Breast epithelium (tissue), 4 donors: ENCODE measurements around the gene ZNF580. TPM values are rescaled to one million over a fixed set of nuclear protein-coding genes. Genes with fewer than 3 reads are reported as not detected.

ENCODE experiments used
- DNase-seq, 2 donors: peaks; one replicate each; pipeline ENCODE4 v3.0.0-alpha.2; 2019; ENCODE audit warnings: low spot score in 2 of 2
- H3K27ac ChIP-seq, 2 donors: fragments of 200-600 bp; sonication (generic) in 1 of 2; one replicate each; pipeline ENCODE4 v1.5.1; 2016 to 2019; ENCODE audit warnings: mild to moderate bottlenecking in 1 of 2
- H3K27me3 ChIP-seq, 2 donors: fragments of 200-600 bp; sonication (generic) in 1 of 2; one replicate each; pipeline versions ENCODE4 v1.5.1 to v1.6.0; 2017 to 2019; ENCODE audit warnings: control low read depth in 1 of 2, mild to moderate bottlenecking in 1 of 2
- H3K36me3 ChIP-seq: fragments of 200-600 bp; one replicate; pipeline ENCODE4 v1.5.1; 2019
- H3K4me1 ChIP-seq, 2 donors: fragments of 200-600 bp; sonication (generic); one replicate each; pipeline ENCODE4 v1.5.1; 2016 to 2019; ENCODE audit warnings: control low read depth in 1 of 2
- H3K4me3 ChIP-seq, 3 donors: fragments of 200-600 bp; sonication (generic); 1 replicate in 2 of 3; 2 replicates in 1 of 3; pipeline ENCODE4 v1.5.1; 2016 to 2019; ENCODE audit warnings: mild to moderate bottlenecking in 3 of 3, moderate library complexity in 2 of 3
- H3K9me3 ChIP-seq, 2 donors: fragments of 200-600 bp; sonication (generic) in 1 of 2; one replicate each; pipeline ENCODE4 v1.5.1; 2016 to 2019; ENCODE audit warnings: control low read depth in 1 of 2
- POLR2A ChIP-seq: fragments of 450-650 bp; IDR thresholded peaks from one replicate; pipeline ENCODE4 v1.6.1; 2016; ENCODE audit warnings: antibody characterized with exemption, mild to moderate bottlenecking, moderate library complexity
- POLR2AphosphoS5 ChIP-seq, 3 donors: sonication (generic); formaldehyde crosslinking; IDR thresholded peaks; one replicate each; pipeline ENCODE4 v1.6.1; 2017; ENCODE audit warnings: antibody characterized with exemption in 3 of 3
- intact Hi-C: fragments of 100-400 bp; cut with DNase I; formaldehyde crosslinking; loops from one replicate; pipeline ENCODE4 v1.15.1; 2023; ENCODE audit warnings: low total_unique reads
- total RNA-seq, 3 donors: library from RNA; depleted of rRNA; stranded (reverse); fragments of >200 nt; gene quantifications; one replicate each; pipeline ENCODE4 v1.1.0, GENCODE V29; 2016
- TF ChIP-seq, protein P1 (sequence below), 3 donors: fragments of 450-650 bp; IDR thresholded peaks; one replicate each; pipeline ENCODE4 v1.5.1; 2016 to 2017; ENCODE audit warnings: antibody characterized with exemption in 3 of 3, mild to moderate bottlenecking in 3 of 3, moderate library complexity in 3 of 3

Gene ZNF580
- total RNA-seq, 3 donors from 2014 or later = 21.0 to 24.3 (median 22.4) TPM

- DNase-seq = no peak
- Histone ChIP-seq H3K27me3 (no peaks in the 10 kb centered on the region), H3K4me3 (no peak overlapping the region), H3K27ac (no peak overlapping the region), H3K36me3 (peaks cover 7% of the 10 kb centered on the region), H3K4me1 (no peaks in the 10 kb centered on the region), H3K9me3 (no peaks in the 10 kb centered on the region)
- intact Hi-C loops = no loop called here
- TF ChIP-seq POLR2A = no peak
- TF ChIP-seq, protein P1, sequence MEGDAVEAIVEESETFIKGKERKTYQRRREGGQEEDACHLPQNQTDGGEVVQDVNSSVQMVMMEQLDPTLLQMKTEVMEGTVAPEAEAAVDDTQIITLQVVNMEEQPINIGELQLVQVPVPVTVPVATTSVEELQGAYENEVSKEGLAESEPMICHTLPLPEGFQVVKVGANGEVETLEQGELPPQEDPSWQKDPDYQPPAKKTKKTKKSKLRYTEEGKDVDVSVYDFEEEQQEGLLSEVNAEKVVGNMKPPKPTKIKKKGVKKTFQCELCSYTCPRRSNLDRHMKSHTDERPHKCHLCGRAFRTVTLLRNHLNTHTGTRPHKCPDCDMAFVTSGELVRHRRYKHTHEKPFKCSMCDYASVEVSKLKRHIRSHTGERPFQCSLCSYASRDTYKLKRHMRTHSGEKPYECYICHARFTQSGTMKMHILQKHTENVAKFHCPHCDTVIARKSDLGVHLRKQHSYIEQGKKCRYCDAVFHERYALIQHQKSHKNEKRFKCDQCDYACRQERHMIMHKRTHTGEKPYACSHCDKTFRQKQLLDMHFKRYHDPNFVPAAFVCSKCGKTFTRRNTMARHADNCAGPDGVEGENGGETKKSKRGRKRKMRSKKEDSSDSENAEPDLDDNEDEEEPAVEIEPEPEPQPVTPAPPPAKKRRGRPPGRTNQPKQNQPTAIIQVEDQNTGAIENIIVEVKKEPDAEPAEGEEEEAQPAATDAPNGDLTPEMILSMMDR (IDR thresholded peaks at IDR 0.05) = no peak
- no peak for TF ChIP-seq POLR2AphosphoS5 (IDR thresholded peaks at IDR 0.05)
Measured at GRCh38 chr19:55686311-55687050, 45.7 kb downstream of the ZNF580 start.

- TF ChIP-seq POLR2A (no peak), POLR2AphosphoS5 (IDR thresholded peaks at IDR 0.05) (no peak)
- TF ChIP-seq, protein P1 (IDR thresholded peaks at IDR 0.05) = no peak
- no peak overlapping the region for H3K27ac ChIP-seq
- H3K4me1 ChIP-seq = no peaks in the 10 kb centered on the region
- DNase-seq = no peak
- no peak overlapping the region for H3K4me3 ChIP-seq
- no peaks in the 10 kb centered on the region for H3K27me3 ChIP-seq
- peaks cover 7% of the 10 kb centered on the region for H3K36me3 ChIP-seq
- no peaks in the 10 kb centered on the region for H3K9me3 ChIP-seq
- intact Hi-C loops = no loop called here
Measured at GRCh38 chr19:55687281-55688201, 46.7 kb downstream of the ZNF580 start.

DNA sequence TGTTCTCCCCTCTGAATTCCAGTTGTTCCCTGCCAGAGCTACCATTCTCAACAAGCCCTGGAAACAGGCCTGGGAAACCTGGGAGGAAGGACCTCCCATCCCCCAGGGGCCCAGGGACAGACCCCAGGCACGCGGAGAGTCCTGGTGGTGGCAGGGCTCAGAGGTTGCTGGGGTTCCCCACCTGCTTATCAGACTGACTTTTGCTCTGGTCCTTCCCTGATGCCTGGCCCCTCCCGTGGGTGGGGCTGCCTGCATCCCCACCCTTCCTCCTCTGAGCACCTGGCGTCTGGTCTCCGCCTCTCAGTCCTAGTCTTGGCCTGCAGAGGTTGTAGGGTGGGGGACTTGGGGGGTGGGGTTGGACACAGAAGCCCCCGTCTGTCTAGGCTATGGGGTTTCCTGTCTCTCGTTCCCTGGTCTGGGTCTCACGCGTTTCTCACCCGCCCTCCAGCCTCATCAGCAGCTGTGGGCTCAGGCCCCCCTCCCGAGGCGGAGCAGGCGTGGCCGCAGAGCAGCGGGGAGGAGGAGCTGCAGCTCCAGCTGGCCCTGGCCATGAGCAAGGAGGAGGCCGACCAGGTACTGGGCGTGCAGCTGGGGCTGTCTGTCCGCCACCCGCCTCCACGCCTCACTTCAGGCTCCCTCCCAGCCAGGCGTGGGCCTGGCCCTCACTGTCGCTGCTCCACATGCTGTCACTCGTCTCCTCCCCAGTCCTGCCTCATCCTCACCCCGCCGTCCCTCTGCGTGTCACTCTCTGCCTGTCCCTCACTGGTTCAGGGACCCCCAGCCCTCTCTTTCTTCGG, 47.8 kb downstream of the ZNF580 start:
- H3K4me1 ChIP-seq = no peaks in the 10 kb centered on the region
- TF ChIP-seq POLR2AphosphoS5 (IDR thresholded peaks at IDR 0.05) = no peak
- no peak for TF ChIP-seq POLR2A
- TF ChIP-seq, protein P1 (IDR thresholded peaks at IDR 0.05) = no peak
- H3K27ac ChIP-seq = no peak overlapping the region
- H3K36me3 ChIP-seq = peaks cover 7% of the 10 kb centered on the region
- H3K4me3 ChIP-seq = no peak overlapping the region
- intact Hi-C loops = no loop called here
- H3K27me3 ChIP-seq = no peaks in the 10 kb centered on the region
- DNase-seq = no peak
- H3K9me3 ChIP-seq = no peaks in the 10 kb centered on the region

DNA sequence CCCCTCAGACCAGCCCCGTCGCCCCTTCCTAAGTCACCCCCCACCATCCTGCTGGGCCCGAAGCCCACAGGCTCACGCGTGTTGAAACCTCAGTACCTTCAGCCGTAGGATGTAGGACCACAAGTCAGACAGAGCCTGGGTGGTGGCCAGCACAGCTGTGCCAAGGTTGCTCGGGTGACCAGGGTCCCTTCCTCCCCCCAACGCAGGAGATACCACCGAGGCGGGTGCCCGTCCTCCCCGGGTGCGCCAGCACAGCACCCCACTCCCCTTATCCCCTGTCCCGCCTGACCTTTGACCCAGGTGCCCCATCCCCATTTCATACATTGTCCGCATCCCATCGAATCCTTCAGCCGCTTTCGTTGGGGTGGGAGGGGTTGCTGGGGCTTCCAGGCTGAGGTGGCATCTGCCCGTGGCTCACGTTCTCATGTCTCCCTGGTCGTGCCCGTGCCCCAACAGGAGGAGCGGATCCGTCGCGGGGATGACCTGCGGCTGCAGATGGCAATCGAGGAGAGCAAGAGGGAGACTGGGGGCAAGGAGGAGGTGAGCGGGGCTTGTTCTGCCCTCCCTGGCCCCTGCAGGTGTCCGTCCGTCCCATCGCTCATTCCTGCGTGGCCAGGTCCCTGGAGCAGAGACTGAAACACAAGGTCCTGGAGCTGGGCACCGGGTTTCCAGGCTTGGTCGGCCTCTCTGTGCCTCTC, 48.8 kb downstream of the ZNF580 start:
- no peaks in the 10 kb centered on the region for H3K9me3 ChIP-seq
- H3K36me3 ChIP-seq = peaks cover 7% of the 10 kb centered on the region
- H3K4me1 ChIP-seq = no peaks in the 10 kb centered on the region
- no peak for TF ChIP-seq POLR2A
- TF ChIP-seq, protein P1 (IDR thresholded peaks at IDR 0.05) = no peak
- no peak for TF ChIP-seq POLR2AphosphoS5 (IDR thresholded peaks at IDR 0.05)
- intact Hi-C loops = no loop called here
- H3K27ac ChIP-seq = no peak overlapping the region
- peak in 1 of 2 donors; percentile 37 for DNase-seq
- no peaks in the 10 kb centered on the region for H3K27me3 ChIP-seq
- no peak overlapping the region for H3K4me3 ChIP-seq
